ENCODE results near the gene NUDCD3. TPM values are rescaled to one million over a fixed set of nuclear protein-coding genes. Genes with fewer than 3 reads are reported as not detected.

The NUDCD3 gene
- total RNA-seq, 2 experiments from 2014 or later: 91.0 to 97.5 TPM

DNA sequence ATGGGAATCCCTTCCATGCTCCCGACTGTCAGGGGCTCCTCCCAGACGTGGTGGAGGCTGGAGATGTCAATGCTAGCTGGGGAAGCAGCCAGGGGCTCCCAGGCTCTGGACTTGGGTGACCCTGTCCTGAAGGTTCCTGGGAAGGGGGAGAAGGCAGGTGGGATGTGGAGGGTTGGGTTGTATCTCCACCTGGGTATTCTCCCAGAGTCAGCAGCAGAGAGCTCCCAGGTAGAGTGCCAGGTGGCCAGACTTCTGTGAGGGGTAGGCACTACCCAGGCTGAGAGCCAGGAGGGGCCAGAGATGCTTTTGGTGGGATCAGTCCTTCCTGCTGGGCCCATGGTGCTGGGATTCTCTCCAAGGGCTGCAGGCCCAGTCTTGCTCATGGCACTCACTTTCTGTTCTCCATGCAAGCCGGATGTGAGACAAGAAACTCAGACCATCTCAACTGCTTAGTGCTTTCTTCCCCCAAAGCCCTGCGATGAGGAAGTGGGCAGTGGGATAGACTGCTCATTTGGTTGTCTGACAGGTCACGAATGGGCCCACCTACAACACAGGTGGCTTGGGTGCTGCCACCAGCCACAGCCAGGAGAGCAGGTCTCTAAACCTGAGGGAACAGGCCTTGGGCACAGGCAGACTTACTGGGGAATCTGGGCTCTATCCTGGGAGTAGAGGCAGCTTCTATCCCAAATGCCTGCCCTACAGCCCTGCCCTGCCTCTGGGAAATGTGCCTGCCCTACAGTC lies 112.6 kb downstream of the NUDCD3 start:
- ChIA-PET POLR2A (no interaction called here), CTCF (no interaction called here)
- H3K4me1 Mint-ChIP-seq: no peaks in the 10 kb centered on the region
- H3K36me3 Mint-ChIP-seq (ENCODE audit: low read depth): no peaks in the 10 kb centered on the region
- H3K27me3 Mint-ChIP-seq: no peaks in the 10 kb centered on the region
- H3K9me3 Mint-ChIP-seq: no peaks in the 10 kb centered on the region
- H3K27ac Mint-ChIP-seq: no peak overlapping the region
- no peak overlapping the region for H3K4me3 Mint-ChIP-seq
- DNase-seq: no peak

- no peaks in the 10 kb centered on the region for H3K4me1 Mint-ChIP-seq
- CTCF ChIA-PET: no interaction called here
- no peak overlapping the region for H3K4me3 Mint-ChIP-seq
- H3K27me3 Mint-ChIP-seq: no peaks in the 10 kb centered on the region
- no peaks in the 10 kb centered on the region for H3K9me3 Mint-ChIP-seq
- POLR2A ChIA-PET: no interaction called here
- no peak overlapping the region for H3K27ac Mint-ChIP-seq
- no peak for DNase-seq
- H3K36me3 Mint-ChIP-seq (ENCODE audit: low read depth): no peaks in the 10 kb centered on the region
Measured at GRCh38 chr7:44377134-44377463, 113.4 kb downstream of the NUDCD3 start.

DNA sequence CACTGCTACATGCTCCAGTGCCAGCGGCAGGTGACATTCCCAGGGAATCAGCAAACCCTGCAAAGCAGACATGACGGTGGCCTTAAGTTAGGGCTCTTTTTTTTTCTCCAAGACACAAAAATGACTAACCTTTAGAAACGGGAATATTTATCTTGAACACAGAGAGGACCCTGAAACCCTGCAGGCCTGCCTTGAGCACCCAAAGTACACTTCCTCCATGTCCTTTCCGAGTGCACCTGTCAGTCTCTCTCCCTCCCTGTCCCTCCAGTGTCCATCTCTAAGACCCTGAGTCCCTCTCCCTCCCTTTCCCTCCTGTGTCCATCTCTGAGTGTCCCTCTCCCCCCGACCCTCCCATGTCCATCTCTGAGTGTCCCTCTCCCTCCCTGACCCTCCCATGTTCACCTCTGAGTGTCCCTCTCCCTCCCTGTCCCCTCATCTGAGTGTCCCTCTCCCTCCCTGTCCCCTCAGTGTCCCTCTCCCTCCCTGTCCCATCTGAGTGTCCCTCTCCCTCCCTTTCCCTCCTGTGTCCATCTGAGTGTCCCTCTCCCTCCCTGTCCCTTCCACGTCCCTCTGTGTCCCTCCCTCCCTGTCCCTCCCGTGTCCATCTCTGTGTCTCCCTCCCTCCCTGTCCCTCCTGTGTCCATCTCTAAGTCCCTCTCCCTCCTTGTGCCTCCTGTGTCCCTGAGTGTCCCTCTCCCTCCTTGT lies 113.9 kb downstream of the NUDCD3 start:
- Mint-ChIP-seq H3K4me1 (no peaks in the 10 kb centered on the region), H3K36me3 (ENCODE audit: low read depth) (no peaks in the 10 kb centered on the region), H3K9me3 (no peaks in the 10 kb centered on the region), H3K27ac (no peak overlapping the region), H3K27me3 (no peaks in the 10 kb centered on the region), H3K4me3 (no peak overlapping the region)
- POLR2A ChIA-PET: no interaction called here
- CTCF ChIA-PET: no interaction called here
- no peak for DNase-seq

DNA sequence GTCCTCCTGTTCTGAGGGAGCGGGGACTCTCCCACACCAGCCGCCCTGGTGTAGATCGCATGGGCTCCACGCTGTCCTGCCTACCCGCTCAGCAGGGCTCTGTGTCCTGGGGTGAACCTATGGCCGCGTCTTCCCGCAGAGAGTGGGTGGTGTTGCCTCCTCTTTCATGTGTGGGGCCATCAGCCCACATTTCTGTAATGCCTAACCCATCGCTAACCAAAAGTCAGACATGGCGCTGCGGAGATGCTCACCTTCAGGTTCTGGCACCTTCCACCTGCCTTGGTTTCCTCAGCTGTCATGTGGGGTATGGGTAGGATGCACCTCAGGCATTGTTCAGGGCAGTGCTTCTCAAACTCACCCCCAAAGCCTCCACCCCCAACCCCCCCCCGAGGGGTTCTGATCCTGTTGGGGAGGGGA lies 114.5 kb downstream of the NUDCD3 start:
- Mint-ChIP-seq H3K9me3 (no peaks in the 10 kb centered on the region), H3K27me3 (peaks cover 6% of the 10 kb centered on the region), H3K4me3 (no peak overlapping the region), H3K36me3 (ENCODE audit: low read depth) (no peaks in the 10 kb centered on the region), H3K27ac (no peak overlapping the region), H3K4me1 (no peaks in the 10 kb centered on the region)
- no peak for DNase-seq
- ChIA-PET POLR2A (no interaction called here), CTCF (no interaction called here)

- CTCF ChIA-PET: no interaction called here
- no peaks in the 10 kb centered on the region for H3K36me3 Mint-ChIP-seq (ENCODE audit: low read depth)
- POLR2A ChIA-PET: no interaction called here
- no peak overlapping the region for H3K4me3 Mint-ChIP-seq
- H3K27ac Mint-ChIP-seq: no peak overlapping the region
- peaks cover under 1% of the 10 kb centered on the region for H3K4me1 Mint-ChIP-seq
- DNase-seq: no peak
- peaks cover 11% of the 10 kb centered on the region for H3K27me3 Mint-ChIP-seq
- no peaks in the 10 kb centered on the region for H3K9me3 Mint-ChIP-seq
Measured at GRCh38 chr7:44375236-44375699, 115.2 kb downstream of the NUDCD3 start.

DNA sequence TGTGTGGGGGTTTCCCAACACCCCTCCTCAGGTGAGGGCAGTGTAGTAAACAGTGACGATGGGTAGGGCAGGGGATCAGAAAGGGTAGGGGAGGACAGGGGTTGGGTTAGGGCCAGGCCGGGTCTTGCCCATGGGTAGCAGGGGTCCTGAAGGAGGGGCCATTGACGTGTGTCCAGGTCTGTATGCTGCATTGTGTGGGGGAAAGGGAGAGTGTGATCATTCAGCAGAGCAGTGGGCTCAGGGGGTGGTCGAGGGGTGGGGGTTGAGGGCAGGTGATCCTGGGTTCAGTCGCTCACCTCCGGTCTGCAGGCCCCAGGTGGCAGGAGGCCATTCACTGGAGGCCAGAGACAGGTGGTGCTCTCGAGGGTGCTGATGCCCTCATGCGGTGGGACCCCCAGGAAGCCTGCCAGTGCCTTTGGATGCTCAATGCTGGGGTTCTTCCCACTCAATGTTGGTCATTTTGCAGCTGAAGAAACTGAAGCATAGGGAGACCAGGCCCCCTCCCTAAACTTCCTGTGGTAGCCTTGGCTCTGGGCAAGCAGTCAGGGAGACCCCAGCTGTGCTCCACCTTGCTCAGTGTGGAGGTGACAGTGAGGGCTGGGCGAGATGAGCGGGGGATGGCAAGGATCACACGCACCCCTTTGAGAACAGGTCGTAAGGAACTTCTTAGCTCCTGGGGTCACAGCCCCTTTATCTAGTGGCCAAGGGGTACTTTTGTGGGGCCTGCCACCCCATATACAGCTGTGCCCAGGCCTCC lies 116.3 kb downstream of the NUDCD3 start:
- peaks cover 22% of the 10 kb centered on the region for H3K27me3 Mint-ChIP-seq
- CTCF ChIA-PET: no interaction called here

GRCh38 chr7:44373418-44373740 lies 117.1 kb downstream of the NUDCD3 start:
- ChIA-PET CTCF (no interaction called here), POLR2A (no interaction called here)
- Mint-ChIP-seq H3K9me3 (no peaks in the 10 kb centered on the region), H3K36me3 (ENCODE audit: low read depth) (no peaks in the 10 kb centered on the region), H3K27ac (no peak overlapping the region), H3K27me3 (peaks cover 28% of the 10 kb centered on the region), H3K4me1 (peaks cover 14% of the 10 kb centered on the region), H3K4me3 (no peak overlapping the region)
- DNase-seq: no peak

More for the DNA sequence above, 116.3 kb downstream of the NUDCD3 start:
- POLR2A ChIA-PET: no interaction called here
- no peaks in the 10 kb centered on the region for H3K36me3 Mint-ChIP-seq (ENCODE audit: low read depth)
- H3K9me3 Mint-ChIP-seq: no peaks in the 10 kb centered on the region
- DNase-seq: no peak
- peaks cover 10% of the 10 kb centered on the region for H3K4me1 Mint-ChIP-seq
- no peak overlapping the region for H3K27ac Mint-ChIP-seq
- H3K4me3 Mint-ChIP-seq: no peak overlapping the region

DNA sequence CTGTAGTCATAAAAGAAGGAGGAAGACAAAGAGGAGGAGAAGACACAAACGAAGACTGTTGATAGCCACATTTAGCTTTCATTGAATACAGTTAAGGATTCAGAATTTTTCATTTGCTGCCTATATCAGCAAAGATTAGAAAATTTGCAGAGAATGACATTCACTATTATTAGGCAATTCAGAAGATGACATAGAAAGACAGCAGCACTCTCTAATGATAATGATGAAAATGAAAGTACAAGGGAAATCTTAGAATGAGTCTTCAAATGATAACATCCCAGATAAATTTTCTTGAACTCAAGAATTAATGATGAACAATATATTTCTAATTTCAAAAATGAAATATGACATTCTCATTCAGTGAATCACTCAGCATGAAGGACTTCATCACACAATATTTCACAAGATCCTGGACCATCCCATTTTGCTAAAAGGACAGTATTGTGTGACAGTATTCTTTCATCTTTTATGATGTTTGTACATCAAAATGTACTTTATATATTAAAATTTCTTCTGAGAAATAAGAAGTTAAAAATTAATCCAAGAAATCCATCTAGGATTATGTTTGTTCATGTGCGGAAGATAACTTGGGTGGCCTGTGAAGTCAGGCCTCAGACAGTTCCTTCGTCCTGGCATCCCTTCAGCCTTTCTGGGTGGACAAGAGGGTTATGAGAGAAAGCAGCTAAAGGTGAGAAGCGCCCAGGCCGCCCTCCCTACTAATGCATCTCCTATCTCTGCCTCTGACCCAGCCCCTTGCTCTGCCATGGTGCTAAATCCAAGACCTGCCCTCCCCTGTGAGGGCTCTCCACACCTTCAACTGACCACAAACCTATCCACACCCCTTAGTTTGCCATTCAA lies 117.7 kb downstream of the NUDCD3 start:
- H3K27ac Mint-ChIP-seq: no peak overlapping the region
- CTCF ChIA-PET: no interaction called here

GRCh38 chr7:44368885-44369284 lies 121.6 kb downstream of the NUDCD3 start:
- Mint-ChIP-seq H3K36me3 (ENCODE audit: low read depth) (no peaks in the 10 kb centered on the region), H3K27ac (no peak overlapping the region), H3K27me3 (peaks cover 50% of the 10 kb centered on the region), H3K4me1 (peaks cover 14% of the 10 kb centered on the region), H3K9me3 (no peaks in the 10 kb centered on the region), H3K4me3 (no peak overlapping the region)
- CTCF ChIA-PET: no interaction called here
- POLR2A ChIA-PET: interaction anchor here (0.6 kb wide), 1 partner anchor 373 kb away, joined by 3 read pairs; no protein-coding TSS in a partner anchor
- no peak for DNase-seq

More for the DNA sequence above, 117.7 kb downstream of the NUDCD3 start:
- peak; percentile 11 for DNase-seq
- POLR2A ChIA-PET: no interaction called here
- Mint-ChIP-seq H3K9me3 (no peaks in the 10 kb centered on the region), H3K4me3 (no peak overlapping the region), H3K4me1 (peaks cover 14% of the 10 kb centered on the region), H3K27me3 (peaks cover 33% of the 10 kb centered on the region), H3K36me3 (ENCODE audit: low read depth) (no peaks in the 10 kb centered on the region)

- ChIA-PET CTCF (no interaction called here), POLR2A (interaction anchor here (0.6 kb wide), 1 partner anchor 374 kb away, joined by 3 read pairs; no protein-coding TSS in a partner anchor)
Measured at GRCh38 chr7:44368455-44368854, 122.0 kb downstream of the NUDCD3 start.

GRCh38 chr7:44367475-44368043 lies 122.9 kb downstream of the NUDCD3 start:
- no peaks in the 10 kb centered on the region for H3K36me3 Mint-ChIP-seq (ENCODE audit: low read depth)
- peaks cover 50% of the 10 kb centered on the region for H3K27me3 Mint-ChIP-seq

More at GRCh38 chr7:44368455-44368854, 122.0 kb downstream of the NUDCD3 start:
- Mint-ChIP-seq H3K4me3 (no peak overlapping the region), H3K27ac (no peak overlapping the region), H3K4me1 (peaks cover 14% of the 10 kb centered on the region), H3K27me3 (peaks cover 50% of the 10 kb centered on the region), H3K9me3 (no peaks in the 10 kb centered on the region), H3K36me3 (ENCODE audit: low read depth) (no peaks in the 10 kb centered on the region)
- peak; percentile 5 for DNase-seq

GRCh38 chr7:44366986-44367385 lies 123.5 kb downstream of the NUDCD3 start:
- CTCF ChIA-PET: no interaction called here
- POLR2A ChIA-PET: no interaction called here
- no peaks in the 10 kb centered on the region for H3K9me3 Mint-ChIP-seq
- DNase-seq: no peak
- peaks cover 50% of the 10 kb centered on the region for H3K27me3 Mint-ChIP-seq
- H3K4me1 Mint-ChIP-seq: peaks cover 14% of the 10 kb centered on the region
- no peaks in the 10 kb centered on the region for H3K36me3 Mint-ChIP-seq (ENCODE audit: low read depth)
- no peak overlapping the region for H3K27ac Mint-ChIP-seq
- H3K4me3 Mint-ChIP-seq: no peak overlapping the region

More at GRCh38 chr7:44367475-44368043, 122.9 kb downstream of the NUDCD3 start:
- H3K4me1 Mint-ChIP-seq: peaks cover 14% of the 10 kb centered on the region
- ChIA-PET CTCF (no interaction called here), POLR2A (no interaction called here)
- no peak overlapping the region for H3K27ac Mint-ChIP-seq
- peak; percentile 7 for DNase-seq
- H3K4me3 Mint-ChIP-seq: no peak overlapping the region
- H3K9me3 Mint-ChIP-seq: no peaks in the 10 kb centered on the region

Measured in activated CD4-positive, alpha-beta memory T cell treated with anti-CD3 and anti-CD28 coated beads, Interleukin-2, amount 10 ng/mL, durations not matched to agents 7 days and 5 days (primary cell).